ENCODE measurements around the gene TRDN. TPM values are rescaled to one million over a fixed set of nuclear protein-coding genes. Genes with fewer than 3 reads are reported as not detected.

The TRDN gene
- total RNA-seq, 2 donors from 2014 or later = 0.14 TPM; not detected in 1

- no peaks in the 10 kb centered on the region for H3K4me1 ChIP-seq (ENCODE audit: control insufficient read depth in 1 of 2, low read depth in 2 of 2)
These were observed 304.7 kb downstream of the TRDN start for GRCh38 chr6:123332070-123332469.

GRCh38 chr6:123329337-123329736, 307.4 kb downstream of the TRDN start:
- Histone ChIP-seq H3K9me3 (no peaks in the 10 kb centered on the region), H3K4me3 (no peak overlapping the region), H3K27ac (no peak overlapping the region), H3K36me3 (no peaks in the 10 kb centered on the region), H3K4me1 (ENCODE audit: control insufficient read depth in 1 of 2, low read depth in 2 of 2) (no peaks in the 10 kb centered on the region), H3K27me3 (replicated peaks; ENCODE audit: insufficient read depth) (no peaks in the 10 kb centered on the region)
- DNase-seq (ENCODE audit: low spot score) = no peak
- TF ChIP-seq CTCF (IDR thresholded peaks at IDR 0.05) = no peak
- no peak for ATAC-seq (ENCODE audit: insufficient number of reproducible peaks, low FRiP score, low read depth)

More at GRCh38 chr6:123332070-123332469, 304.7 kb downstream of the TRDN start:
- TF ChIP-seq CTCF (IDR thresholded peaks at IDR 0.05) = no peak
- ATAC-seq (ENCODE audit: insufficient number of reproducible peaks, low FRiP score, low read depth) (no peak), DNase-seq (ENCODE audit: low spot score) (no peak)
- H3K4me3 ChIP-seq = no peak overlapping the region
- no peak overlapping the region for H3K27ac ChIP-seq
- H3K9me3 ChIP-seq = no peaks in the 10 kb centered on the region
- H3K36me3 ChIP-seq = no peaks in the 10 kb centered on the region
- H3K27me3 ChIP-seq (replicated peaks; ENCODE audit: insufficient read depth) = no peaks in the 10 kb centered on the region

GRCh38 chr6:123323452-123324329, 313.1 kb downstream of the TRDN start:
- Histone ChIP-seq H3K27me3 (replicated peaks; ENCODE audit: insufficient read depth) (no peaks in the 10 kb centered on the region), H3K4me1 (ENCODE audit: control insufficient read depth in 1 of 2, low read depth in 2 of 2) (no peaks in the 10 kb centered on the region), H3K9me3 (no peaks in the 10 kb centered on the region), H3K36me3 (no peaks in the 10 kb centered on the region), H3K4me3 (no peak overlapping the region), H3K27ac (no peak overlapping the region)
- no peak for ATAC-seq (ENCODE audit: insufficient number of reproducible peaks, low FRiP score, low read depth)
- DNase-seq (ENCODE audit: low spot score) = no peak
- TF ChIP-seq CTCF (IDR thresholded peaks at IDR 0.05) = no peak

GRCh38 chr6:123321020-123321419, 315.7 kb downstream of the TRDN start:
- no peak for ATAC-seq (ENCODE audit: insufficient number of reproducible peaks, low FRiP score, low read depth)
- H3K4me1 ChIP-seq (ENCODE audit: control insufficient read depth in 1 of 2, low read depth in 2 of 2) = no peaks in the 10 kb centered on the region

More at GRCh38 chr6:123321020-123321419, 315.7 kb downstream of the TRDN start:
- Histone ChIP-seq H3K36me3 (no peaks in the 10 kb centered on the region), H3K27ac (no peak overlapping the region), H3K4me3 (no peak overlapping the region), H3K27me3 (replicated peaks; ENCODE audit: insufficient read depth) (no peaks in the 10 kb centered on the region), H3K9me3 (no peaks in the 10 kb centered on the region)
- DNase-seq (ENCODE audit: low spot score) = no peak
- TF ChIP-seq CTCF (IDR thresholded peaks at IDR 0.05) = no peak
